ENCODE measurements around the gene MTNR1A.

Gene MTNR1A

GRCh38 chr4:186485561-186486062 lies 69.8 kb downstream of the MTNR1A start:
- no peak for DNase-seq

GRCh38 chr4:186485150-186485549 lies 70.2 kb downstream of the MTNR1A start:
- no peak for DNase-seq

- DNase-seq = no peak
These were observed 71.7 kb downstream of the MTNR1A start for GRCh38 chr4:186483656-186484055.

Data from stimulated activated CD4-positive, alpha-beta T cell treated with anti-CD3 and anti-CD28 coated beads, Interleukin-2, amount 100 ng/mL, for 24 hours (primary cell).